B cell (primary cell): ENCODE measurements around the gene ANXA4.

Experiments
- CTCF ChIP-seq: fragments of 200-600 bp; IDR thresholded peaks from one replicate; pipeline ENCODE4 v1.8.0; 2022; ENCODE audit warnings: antibody characterized with exemption, mild to moderate bottlenecking
- EZH2 ChIP-seq: IDR thresholded peaks from 2 replicates; pipeline ENCODE4 v1.6.1; 2012; ENCODE audit warnings: borderline replicate concordance, low read depth, mild to moderate bottlenecking, moderate library complexity, low read length; ENCODE audit not compliant: insufficient read depth, poor library complexity, severe bottlenecking

- TF ChIP-seq CTCF (no peak), EZH2 (no peak)
These were observed 6.2 kb upstream of the ANXA4 start for GRCh38 chr2:69735686-69736085.
